Muscle layer of duodenum (tissue), 2 donors: ENCODE data around the gene NTHL1.

Experiments
- H3K27ac ChIP-seq: one replicate; pipeline ENCODE4 v1.7.0; 2013; ENCODE audit warnings: mild to moderate bottlenecking, low read length
- H3K27me3 ChIP-seq: one replicate; pipeline ENCODE4 v1.7.0; 2013; ENCODE audit warnings: low read depth, mild to moderate bottlenecking, control low read depth, low read length
- H3K36me3 ChIP-seq, 2 donors: one replicate each; pipeline ENCODE4 v1.7.0; 2013; ENCODE audit warnings: low read length in 2 of 2, control low read depth in 1 of 2, mild to moderate bottlenecking in 1 of 2; ENCODE audit not compliant: insufficient read depth in 2 of 2, control insufficient read depth in 1 of 2
- H3K4me1 ChIP-seq, 2 donors: one replicate each; pipeline ENCODE4 v1.7.0; 2013; ENCODE audit warnings: low read length in 2 of 2, mild to moderate bottlenecking in 2 of 2, control low read depth in 1 of 2, moderate library complexity in 1 of 2; ENCODE audit not compliant: insufficient read depth in 2 of 2, control insufficient read depth in 1 of 2
- H3K4me3 ChIP-seq, 2 donors: one replicate each; pipeline ENCODE4 v1.7.0; 2013; ENCODE audit warnings: low read length in 2 of 2, low read depth in 1 of 2, mild to moderate bottlenecking in 1 of 2
- H3K9me3 ChIP-seq, 2 donors: one replicate each; pipeline ENCODE4 v1.7.0; 2013; ENCODE audit warnings: low read length in 2 of 2, control low read depth in 1 of 2, mild to moderate bottlenecking in 1 of 2; ENCODE audit not compliant: control insufficient read depth in 1 of 2
- donor health status: healthy.

The NTHL1 gene

DNA sequence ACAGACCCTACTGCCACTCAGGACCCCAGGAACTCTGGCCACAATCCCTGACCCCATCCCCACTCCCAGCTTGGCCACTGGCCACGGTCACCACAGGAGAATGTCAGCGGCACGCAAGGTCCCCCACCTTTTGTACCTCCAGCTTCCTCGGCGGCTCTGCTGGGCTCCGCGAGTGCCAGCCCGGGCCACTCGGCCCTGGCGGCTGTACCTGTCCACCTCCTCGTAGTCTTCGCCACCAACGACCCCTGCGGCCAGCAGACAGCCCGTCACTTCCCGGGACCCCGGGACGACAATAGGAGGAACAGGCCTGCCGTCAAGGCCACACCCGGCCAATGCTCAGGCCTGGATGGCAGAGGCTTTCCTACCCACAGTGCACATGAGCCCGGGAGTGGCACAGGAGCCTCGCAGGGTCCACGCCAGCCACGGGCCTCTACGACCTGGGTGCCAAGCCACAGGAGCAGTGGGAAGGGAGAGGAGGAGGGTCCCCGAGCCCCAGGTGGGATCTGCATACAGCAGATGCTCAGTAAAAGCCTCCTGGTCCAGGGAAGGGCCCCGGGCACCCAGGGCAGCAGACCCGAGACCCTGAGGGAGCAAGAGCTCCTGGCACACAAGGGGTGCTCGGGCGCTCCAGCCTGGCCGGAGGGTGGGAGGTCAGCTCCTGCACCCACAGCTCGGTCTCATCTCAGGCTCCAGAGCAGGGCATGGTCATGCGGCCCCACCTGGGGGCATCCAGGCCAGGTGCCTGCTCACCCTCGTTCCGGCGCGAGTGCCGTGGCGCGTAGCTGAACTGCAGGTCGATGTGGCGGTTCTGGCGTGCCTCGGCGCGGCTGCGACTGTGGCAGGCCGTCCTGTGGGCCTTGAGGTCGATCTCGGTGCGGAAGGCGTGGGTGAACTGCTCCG is 45.9 kb downstream of the NTHL1 start:
- Histone ChIP-seq H3K27me3 (no peaks in the 10 kb centered on the region), H3K27ac (no peak overlapping the region), H3K36me3 (peaks cover 23 to 61% of the 10 kb centered on the region in 2 donors), H3K4me3 (no peak overlapping the region), H3K4me1 (peaks cover 6 to 45% of the 10 kb centered on the region in 2 donors), H3K9me3 (no peaks in the 10 kb centered on the region)

DNA sequence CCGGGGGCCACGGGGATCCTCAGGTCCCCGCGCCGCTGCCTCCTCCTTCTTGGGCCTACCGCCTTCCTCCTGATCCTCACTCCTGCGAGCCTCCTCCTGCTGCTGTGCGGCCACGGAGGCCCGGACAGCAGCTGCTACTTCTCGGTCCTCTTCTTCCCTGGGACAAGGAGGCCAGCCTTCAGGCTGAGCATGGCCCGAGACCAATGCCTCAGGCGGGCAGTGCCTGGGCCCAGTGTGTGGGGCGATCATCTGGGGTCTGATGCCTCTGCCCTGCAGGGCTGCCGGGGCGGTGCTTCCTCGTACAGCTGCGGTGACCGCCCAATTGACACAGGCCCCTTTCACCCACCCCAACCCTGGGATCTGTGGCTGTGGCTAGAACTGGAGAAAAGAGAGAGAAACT is 46.6 kb downstream of the NTHL1 start:
- Histone ChIP-seq H3K36me3 (peaks cover 23 to 63% of the 10 kb centered on the region in 2 donors), H3K4me3 (no peak overlapping the region), H3K9me3 (no peaks in the 10 kb centered on the region), H3K27ac (no peak overlapping the region), H3K4me1 (peaks cover 6 to 39% of the 10 kb centered on the region in 2 donors), H3K27me3 (no peaks in the 10 kb centered on the region)

DNA sequence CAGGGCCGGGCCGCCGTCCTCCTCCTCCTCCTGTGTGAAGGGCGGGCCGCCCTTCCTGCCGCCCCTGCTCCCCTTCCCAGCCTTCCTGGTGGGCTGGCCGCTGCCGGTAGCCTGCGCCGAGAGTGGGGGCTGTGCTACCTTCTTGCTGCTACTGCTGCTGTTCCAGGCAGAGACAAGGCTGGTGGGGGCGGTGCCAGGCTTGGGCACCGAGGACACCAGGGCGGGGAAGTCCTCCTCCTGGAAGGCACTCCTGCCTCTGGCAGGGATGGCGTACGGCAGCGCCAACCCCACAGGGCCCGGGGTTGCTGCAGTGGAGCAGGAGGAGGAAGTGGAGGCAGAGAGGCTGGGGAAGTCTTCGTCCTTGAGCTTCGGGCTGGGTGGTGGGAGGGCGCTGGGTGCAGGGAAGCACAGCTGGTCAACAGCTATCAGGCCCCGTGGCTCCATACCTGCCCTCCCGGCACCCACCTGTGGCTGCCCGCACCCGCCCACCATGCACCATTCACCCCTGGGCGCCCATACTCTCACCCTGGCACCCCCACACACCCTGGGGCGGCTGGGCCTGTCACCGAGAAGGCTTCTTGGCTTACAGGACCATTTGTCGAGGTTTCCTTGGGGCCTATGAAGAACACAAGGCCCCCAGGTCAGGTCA is 47.6 kb downstream of the NTHL1 start:
- Histone ChIP-seq H3K9me3 (no peaks in the 10 kb centered on the region), H3K4me3 (no peak overlapping the region), H3K36me3 (peaks cover 23 to 63% of the 10 kb centered on the region in 2 donors), H3K27me3 (no peaks in the 10 kb centered on the region), H3K4me1 (peaks cover 6 to 28% of the 10 kb centered on the region in 2 donors), H3K27ac (no peak overlapping the region)

DNA sequence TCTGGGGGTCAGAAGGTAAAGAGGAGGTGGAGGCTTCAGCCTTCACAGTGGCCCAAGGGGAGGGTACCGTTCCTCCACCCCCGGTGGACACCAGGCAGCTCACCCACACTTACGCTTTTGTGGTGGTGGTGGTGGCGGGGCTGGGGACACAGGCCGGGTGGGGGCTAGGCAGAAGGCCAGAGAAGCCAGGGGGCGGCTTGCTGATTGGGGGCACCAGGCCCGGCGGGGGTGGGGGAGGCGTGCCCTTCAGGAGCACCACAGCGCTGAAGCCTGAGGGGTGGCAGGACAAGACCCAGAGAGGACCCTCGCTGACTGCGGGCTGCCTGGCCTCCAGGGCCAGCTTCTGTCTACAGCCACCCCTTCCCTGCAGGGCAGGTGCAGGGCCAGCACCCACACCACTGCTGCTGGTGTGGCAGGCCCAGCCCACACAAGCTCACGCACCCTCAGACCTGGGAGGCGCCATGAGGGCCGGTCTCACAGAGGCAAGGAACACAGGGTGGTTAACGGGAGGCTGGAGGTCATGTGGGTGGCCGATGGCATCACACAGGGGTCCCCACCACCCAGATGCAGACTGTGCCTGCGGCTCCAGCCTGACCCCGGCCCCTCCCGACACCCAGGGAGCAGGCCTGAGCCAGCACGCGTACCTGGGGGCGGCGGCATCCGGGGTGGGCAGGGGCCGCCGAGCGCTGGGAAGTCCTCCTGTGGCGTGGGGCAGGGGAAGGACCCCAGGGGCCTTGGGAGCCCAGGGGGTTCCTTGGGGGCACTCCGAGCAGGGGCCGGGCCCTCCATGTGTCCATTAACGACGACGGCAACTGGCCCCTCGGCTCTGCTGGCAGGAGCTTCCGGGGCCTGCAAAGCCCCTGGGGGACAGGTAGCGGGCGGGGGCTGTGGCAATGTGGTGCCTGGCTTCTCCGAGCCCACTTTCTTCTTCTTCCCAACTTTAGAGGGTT is 48.5 kb downstream of the NTHL1 start:
- Histone ChIP-seq H3K27ac (no peak overlapping the region), H3K36me3 (peaks cover 23 to 63% of the 10 kb centered on the region in 2 donors), H3K4me1 (peaks cover 3 to 20% of the 10 kb centered on the region in 2 donors), H3K4me3 (no peak overlapping the region), H3K27me3 (no peaks in the 10 kb centered on the region), H3K9me3 (no peaks in the 10 kb centered on the region)

DNA sequence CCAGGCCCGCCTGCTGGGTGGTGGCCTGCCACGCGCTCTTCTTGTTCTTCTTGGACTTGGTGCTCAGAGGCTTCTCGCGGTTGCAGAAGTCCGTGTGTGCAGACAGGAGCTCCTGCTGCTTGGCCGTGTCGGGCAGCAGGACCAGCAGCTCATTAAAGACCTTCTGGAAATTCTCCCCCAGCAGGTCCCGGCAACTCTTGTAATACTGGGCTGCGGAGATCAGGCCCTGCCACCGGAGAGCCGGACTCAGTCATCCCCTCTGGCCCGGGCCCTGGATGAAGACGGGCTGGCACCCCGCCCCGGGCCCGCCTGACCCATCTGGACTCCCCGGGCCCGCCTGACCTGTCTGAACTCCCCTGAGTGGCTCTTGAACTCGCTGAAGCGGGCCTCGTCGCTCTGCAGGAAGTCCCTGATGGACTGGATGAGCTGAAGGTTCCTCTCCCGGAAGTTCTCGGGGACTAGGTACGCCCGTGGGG is 49.2 kb downstream of the NTHL1 start:
- no peak overlapping the region for H3K27ac ChIP-seq
- no peaks in the 10 kb centered on the region for H3K9me3 ChIP-seq

DNA sequence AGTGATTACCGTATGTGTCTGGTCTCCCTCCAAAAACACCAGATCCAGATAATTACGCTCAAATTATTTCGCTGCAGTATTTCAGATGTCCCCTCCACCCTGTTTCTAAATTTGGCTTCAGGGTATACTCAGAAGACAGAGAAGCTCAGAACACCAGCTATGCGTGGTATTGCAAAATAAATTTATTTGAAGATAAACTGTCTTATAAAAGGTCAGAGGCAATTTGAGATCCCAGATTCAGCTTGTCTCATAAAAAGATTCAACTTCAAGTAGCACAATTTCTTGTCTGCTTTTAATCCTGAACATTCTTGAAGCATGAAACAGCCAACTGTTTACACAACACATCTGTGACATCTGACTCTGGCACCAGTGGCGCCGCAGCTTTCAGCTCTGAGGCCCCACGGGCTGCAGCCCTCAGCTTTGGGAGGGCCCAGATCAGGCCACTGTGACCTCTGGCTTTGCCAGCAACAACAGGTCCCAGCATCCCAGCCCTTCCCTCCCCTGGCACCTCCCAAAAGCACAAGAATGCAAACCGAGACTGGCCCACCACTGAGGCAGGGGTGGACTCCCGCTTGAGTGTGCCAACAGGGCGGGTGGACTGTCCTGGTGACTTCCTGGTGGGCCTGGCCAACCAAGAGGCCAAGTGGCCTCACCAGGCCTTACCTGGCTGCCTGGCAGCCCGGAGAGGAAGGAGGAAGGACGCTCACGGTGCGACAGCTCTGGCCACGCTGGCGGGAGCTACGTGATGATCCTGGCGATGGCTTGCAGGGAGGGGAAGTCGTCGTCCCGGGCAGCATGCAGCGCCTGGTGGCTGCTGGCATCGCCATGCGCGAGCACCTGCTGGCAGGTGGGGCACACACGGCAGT is 49.9 kb downstream of the NTHL1 start:
- H3K9me3 ChIP-seq: no peaks in the 10 kb centered on the region
- H3K36me3 ChIP-seq: peaks cover 23 to 55% of the 10 kb centered on the region in 2 donors
- no peak overlapping the region for H3K27ac ChIP-seq
- peaks cover 0 to 10% of the 10 kb centered on the region in 2 donors for H3K4me1 ChIP-seq
- no peak overlapping the region for H3K4me3 ChIP-seq
- H3K27me3 ChIP-seq: no peaks in the 10 kb centered on the region

More for the DNA sequence above, 49.2 kb downstream of the NTHL1 start:
- peaks cover 23 to 62% of the 10 kb centered on the region in 2 donors for H3K36me3 ChIP-seq
- H3K4me3 ChIP-seq: no peak overlapping the region
- peaks cover 0 to 12% of the 10 kb centered on the region in 2 donors for H3K4me1 ChIP-seq
- H3K27me3 ChIP-seq: no peaks in the 10 kb centered on the region

DNA sequence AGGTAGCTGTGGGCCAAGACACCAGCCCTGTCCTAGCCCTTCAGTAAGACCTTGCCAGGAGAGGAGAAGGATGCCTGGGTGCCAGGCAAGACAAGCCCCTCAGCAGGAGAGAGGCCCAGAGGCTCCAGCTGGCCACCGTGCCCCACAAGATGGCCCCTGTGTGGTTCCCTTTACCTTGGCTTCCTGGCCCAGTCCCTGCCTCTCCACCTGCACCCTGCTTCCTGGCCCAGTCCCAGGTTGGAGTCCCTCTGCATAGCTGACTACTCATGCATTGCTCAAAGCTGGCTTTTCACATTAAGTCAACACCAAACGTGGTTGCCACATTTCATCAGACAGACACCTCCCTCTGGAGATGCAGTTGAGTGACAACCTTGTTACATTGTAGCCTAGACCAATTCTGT is 53.9 kb downstream of the NTHL1 start:
- Histone ChIP-seq H3K36me3 (peaks cover 0 to 18% of the 10 kb centered on the region in 2 donors), H3K4me3 (no peak overlapping the region), H3K9me3 (no peaks in the 10 kb centered on the region), H3K27ac (no peak overlapping the region), H3K27me3 (peaks cover 17% of the 10 kb centered on the region), H3K4me1 (peaks cover 0 to 27% of the 10 kb centered on the region in 2 donors)

DNA sequence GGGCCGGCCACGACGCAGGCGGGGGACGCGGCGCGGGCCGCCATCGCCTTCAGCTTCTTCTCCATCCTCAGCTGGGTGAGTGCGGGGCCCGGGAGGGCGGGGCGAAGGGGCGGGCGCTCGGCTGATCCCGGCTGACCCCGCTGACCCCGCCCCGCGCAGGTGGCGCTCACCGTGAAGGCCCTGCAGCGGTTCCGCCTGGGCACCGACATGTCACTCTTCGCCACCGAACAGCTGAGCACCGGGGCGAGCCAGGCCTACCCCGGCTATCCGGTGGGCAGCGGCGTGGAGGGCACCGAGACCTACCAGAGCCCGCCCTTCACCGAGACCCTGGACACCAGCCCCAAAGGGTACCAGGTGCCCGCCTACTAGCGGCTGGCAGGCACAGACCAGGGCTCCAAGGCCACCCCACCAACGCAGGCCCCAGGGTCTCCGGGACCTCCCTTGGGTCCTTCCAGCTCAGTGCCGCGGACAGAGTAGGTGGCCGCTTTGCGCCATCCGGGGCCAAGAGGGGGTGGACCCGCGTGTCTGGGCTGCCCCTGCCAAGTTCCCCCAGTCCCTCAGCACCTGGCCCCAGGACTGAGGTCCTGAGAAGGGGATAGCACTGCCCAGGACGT is 54.8 kb downstream of the NTHL1 start:
- no peak overlapping the region for H3K27ac ChIP-seq
- H3K36me3 ChIP-seq: peaks cover 0 to 9% of the 10 kb centered on the region in 2 donors
- H3K27me3 ChIP-seq: peaks cover 21% of the 10 kb centered on the region
- H3K9me3 ChIP-seq: no peaks in the 10 kb centered on the region
- H3K4me1 ChIP-seq: peaks cover 0 to 23% of the 10 kb centered on the region in 2 donors
- H3K4me3 ChIP-seq: peak overlapping the region in 1 of 2 donors; percentile 12

DNA sequence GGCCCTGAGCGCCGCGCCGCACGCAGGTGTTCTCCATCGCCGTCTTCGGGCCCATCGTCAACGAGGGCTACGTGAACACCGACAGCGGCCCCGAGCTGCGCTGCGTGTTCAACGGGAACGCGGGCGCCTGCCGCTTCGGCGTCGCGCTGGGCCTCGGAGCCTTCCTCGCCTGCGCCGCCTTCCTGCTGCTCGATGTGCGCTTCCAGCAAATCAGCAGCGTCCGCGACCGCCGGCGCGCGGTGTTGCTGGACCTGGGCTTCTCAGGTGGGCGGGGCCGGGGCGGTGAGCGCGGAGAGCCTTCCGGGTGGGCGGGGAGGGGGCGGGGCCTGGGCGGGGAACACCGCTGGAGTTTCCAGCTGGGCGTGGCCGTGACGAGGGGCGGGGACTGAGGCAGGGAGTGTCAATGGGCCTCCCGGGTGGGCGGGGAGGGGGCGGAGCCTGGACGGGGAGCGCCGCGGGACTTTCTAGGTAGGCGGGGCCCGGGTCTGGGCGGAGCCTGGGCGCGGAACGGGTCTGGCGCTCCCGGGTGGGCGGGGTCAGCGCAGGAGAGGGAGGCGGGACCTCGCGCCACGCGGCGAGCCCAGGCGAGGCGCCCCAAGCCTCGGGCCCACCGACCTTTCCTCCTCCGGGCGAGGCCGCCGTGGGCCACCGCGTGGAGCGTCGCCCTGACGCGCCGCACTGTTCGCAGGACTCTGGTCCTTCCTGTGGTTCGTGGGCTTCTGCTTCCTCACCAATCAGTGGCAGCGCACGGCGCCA is 55.5 kb downstream of the NTHL1 start:
- Histone ChIP-seq H3K4me3 (peak overlapping the region in 1 of 2 donors; percentile 40), H3K27ac (no peak overlapping the region), H3K9me3 (no peaks in the 10 kb centered on the region), H3K27me3 (peaks cover 21% of the 10 kb centered on the region), H3K4me1 (peaks cover 0 to 20% of the 10 kb centered on the region in 2 donors), H3K36me3 (peaks cover 0 to 8% of the 10 kb centered on the region in 2 donors)
